HCT116 (cell line): ENCODE measurements around the gene NUP188. TPM values are rescaled to one million over a fixed set of nuclear protein-coding genes. Genes with fewer than 3 reads are reported as not detected.

Source experiments
- ATAC-seq: fragments of 200-7000 bp; cut with Tn5 transposase; 2 replicates; pipeline ENCODE4 v1.9.1; 2020; ENCODE audit warnings: mild to moderate bottlenecking, moderate library complexity
- BruUV-seq: library from RNA; stranded (reverse); fragments of 400-500 nt; replicated peaks from 2 replicates; lab custom pipeline; 2021; lab: Mats Ljungman, UMichigan
- CTCF ChIA-PET: fragments of 300-600 bp; sonication (Branson Sonifier 250); formaldehyde crosslinking; loops from one replicate; lab custom pipeline; 2021; ENCODE audit warnings: antibody characterized with exemption; lab: Charles Lee
- POLR2A ChIA-PET: fragments of 300-600, 350-600 bp; sonication (Branson Sonifier 250); formaldehyde crosslinking; loops from one replicate; lab custom pipeline; 2021; ENCODE audit warnings: antibody characterized with exemption; lab: Charles Lee
- RAD21 ChIA-PET, 2 experiments: fragments of 300-600 bp; sonication (Branson Sonifier 250); formaldehyde crosslinking; loops; one replicate each; lab custom pipeline; 2023; ENCODE audit warnings: low total read pairs in 2 of 2; ENCODE audit not compliant: uncharacterized antibody in 2 of 2, unreplicated experiment in 2 of 2, low non-redundant PET in 1 of 2; lab: Charles Lee
- DNase-seq: peaks from one replicate; pipeline ENCODE4 v3.0.0-alpha.2; 2010; ENCODE audit warnings: low read depth, low spot score
- H2AFZ ChIP-seq: fragments of 200-600 bp; shearing (Covaris generic), sonication (generic); 2 replicates; pipeline ENCODE4 v1.6.1; 2017; ENCODE audit warnings: low read depth, mixed run types, mixed read lengths, antibody characterized with exemption, low read length; ENCODE audit not compliant: poor library complexity, severe bottlenecking
- H3K27ac ChIP-seq: 2 replicates; pipeline ENCODE4 v1.5.1; 2012; ENCODE audit warnings: low read depth, low read length
- H3K27me3 ChIP-seq: fragments of 200-600 bp; sonication (generic); 2 replicates; pipeline ENCODE4 v1.6.1; 2016; ENCODE audit warnings: mixed run types, low read length, mixed read lengths; ENCODE audit not compliant: insufficient read depth
- H3K36me3 ChIP-seq, 2 experiments: fragments of 200-500 bp in 1 of 2; fragments of 200-600 bp in 1 of 2; sonication (Bioruptor generic) in 1 of 2; sonication (generic) in 1 of 2; 2 replicates each; pipeline versions ENCODE4 v1.5.1 to v1.6.1; 2014 to 2016; ENCODE audit warnings: low read length in 2 of 2, inconsistent platforms in 1 of 2, mixed read lengths in 1 of 2, mixed run types in 1 of 2; ENCODE audit not compliant: insufficient read depth in 2 of 2, control insufficient read depth in 1 of 2
- H3K4me1 ChIP-seq, 2 experiments: fragments of 200-600 bp in 1 of 2; sonication (generic) in 1 of 2; 2 replicates each; pipeline versions ENCODE4 v1.5.1 to v1.6.1; 2012 to 2017; ENCODE audit warnings: low read length in 2 of 2, inconsistent platforms in 1 of 2, mild to moderate bottlenecking in 1 of 2, mixed read lengths in 1 of 2, mixed run types in 1 of 2, moderate library complexity in 1 of 2; ENCODE audit not compliant: insufficient read depth in 2 of 2, control insufficient read depth in 1 of 2
- H3K4me2 ChIP-seq: fragments of 200-600 bp; sonication (generic); 2 replicates; pipeline ENCODE4 v1.6.1; 2017; ENCODE audit warnings: mixed run types, low read length, mixed read lengths
- H3K4me3 ChIP-seq, 2 experiments: fragments of 200-600 bp in 1 of 2; sonication (generic) in 1 of 2; replicated peaks in 1 of 2; 2 replicates each; pipeline ENCODE4 v1.5.1; 2011 to 2016; ENCODE audit warnings: low read length in 2 of 2, control low read depth in 1 of 2, low read depth in 1 of 2, mild to moderate bottlenecking in 1 of 2, mixed read lengths in 1 of 2, mixed run types in 1 of 2
- H3K79me2 ChIP-seq: fragments of 200-600 bp; sonication (generic); 2 replicates; pipeline ENCODE4 v1.6.1; 2017; ENCODE audit warnings: mild to moderate bottlenecking, mixed run types, low read length, moderate library complexity, mixed read lengths; ENCODE audit not compliant: insufficient read depth
- H3K9ac ChIP-seq: fragments of 200-600 bp; sonication (generic); 2 replicates; pipeline ENCODE4 v1.6.1; 2016; ENCODE audit warnings: low read length, mixed read lengths
- H3K9me2 ChIP-seq: fragments of 200-600 bp; sonication (generic), shearing (Covaris generic); 2 replicates; pipeline ENCODE4 v1.6.1; 2017; ENCODE audit warnings: mixed run types, mild to moderate bottlenecking, moderate library complexity; ENCODE audit not compliant: insufficient read depth
- H3K9me3 ChIP-seq, 2 experiments: fragments of 200-500 bp in 1 of 2; fragments of 200-600 bp in 1 of 2; sonication (Bioruptor generic) in 1 of 2; sonication (generic) in 1 of 2; 2 replicates each; pipeline ENCODE4 v1.6.1; 2014 to 2017; ENCODE audit warnings: low read length in 2 of 2, mixed read lengths in 2 of 2, inconsistent platforms in 1 of 2, low read depth in 1 of 2, mild to moderate bottlenecking in 1 of 2, mixed run types in 1 of 2, moderate library complexity in 1 of 2; ENCODE audit not compliant: control insufficient read depth in 1 of 2, insufficient read depth in 1 of 2
- H4K20me1 ChIP-seq: fragments of 200-600 bp; sonication (generic), shearing (Covaris generic); 2 replicates; pipeline ENCODE4 v1.6.1; 2017; ENCODE audit warnings: mixed run types, mild to moderate bottlenecking, moderate library complexity; ENCODE audit not compliant: insufficient read depth
- ATF3 ChIP-seq: IDR thresholded peaks from 2 replicates; pipeline ENCODE4 v1.6.1; 2012
- CEBPB ChIP-seq: IDR thresholded peaks from 2 replicates; pipeline ENCODE4 v1.6.1; 2012; ENCODE audit warnings: low read depth
- EGR1 ChIP-seq: IDR thresholded peaks from 2 replicates; pipeline ENCODE4 v1.6.1; 2012; ENCODE audit warnings: low read depth
- EZH2 ChIP-seq: fragments of 200-600 bp; sonication (generic); IDR thresholded peaks from 2 replicates; pipeline ENCODE4 v1.6.1; 2017; ENCODE audit warnings: antibody characterized with exemption, mixed run types
- EZH2phosphoT487 ChIP-seq: fragments of 200-600 bp; IDR thresholded peaks from 2 replicates; pipeline ENCODE4 v1.6.1; 2018; ENCODE audit warnings: antibody characterized with exemption, borderline replicate concordance
- POLR2A ChIP-seq: IDR thresholded peaks from 2 replicates; pipeline ENCODE4 v1.7.0; 2011; ENCODE audit warnings: borderline replicate concordance; ENCODE audit not compliant: insufficient read depth, insufficient read length; ENCODE audit errors: extremely low read depth
- POLR2AphosphoS5 ChIP-seq: IDR thresholded peaks from 2 replicates; pipeline ENCODE4 v1.6.1; 2011; ENCODE audit warnings: mild to moderate bottlenecking, low read depth, low read length, moderate library complexity
- TCF7L2 ChIP-seq: IDR thresholded peaks from 2 replicates; pipeline ENCODE4 v1.7.0; 2011; ENCODE audit warnings: borderline replicate concordance, inconsistent platforms; ENCODE audit not compliant: insufficient read depth, insufficient read length; ENCODE audit errors: extremely low read depth
- ZBTB33 ChIP-seq: IDR thresholded peaks from 2 replicates; pipeline ENCODE4 v1.6.1; 2011; ENCODE audit warnings: mild to moderate bottlenecking, low read length, moderate library complexity; ENCODE audit not compliant: insufficient replicate concordance; ENCODE audit errors: extremely low read depth
- ZFX ChIP-seq: fragments of 450-650 bp; IDR thresholded peaks from 2 replicates; pipeline ENCODE4 v1.6.1; 2017
- intact Hi-C: fragments of 100-400 bp; cut with micrococcal nuclease; formaldehyde crosslinking; loops from 2 replicates; pipeline ENCODE4 v1.10.0; 2022
- total RNA-seq: library from RNA; stranded (reverse); gene quantifications from one replicate; pipeline ENCODE4 v1.2.1, GENCODE V29; 2021; ENCODE audit not compliant: unreplicated experiment
- TF ChIP-seq, protein P1 (sequence below): IDR thresholded peaks from 2 replicates; pipeline ENCODE4 v1.6.1; 2012; ENCODE audit warnings: low read depth
- TF ChIP-seq, protein P2 (sequence below), 3 experiments: fragments of 200-600 bp in 1 of 3; sonication (generic) in 1 of 3; IDR thresholded peaks in 2 of 3; conservative IDR thresholded peaks in 1 of 3; 2 replicates each; pipeline ENCODE4 v1.5.1; 2012 to 2017; ENCODE audit warnings: low read depth in 2 of 3, low read length in 2 of 3, antibody characterized with exemption in 1 of 3, borderline replicate concordance in 1 of 3, control low read depth in 1 of 3, mild to moderate bottlenecking in 1 of 3, mixed read lengths in 1 of 3, mixed run types in 1 of 3, moderate library complexity in 1 of 3; ENCODE audit not compliant: insufficient read depth in 1 of 3

Gene NUP188
- total RNA-seq, 1 experiment from 2014 or later, result 115 TPM

GRCh38 chr9:128905964-128906363 is 41.5 kb upstream of the NUP188 start:
- RAD21 ChIA-PET, result no interaction called here
- TF ChIP-seq CEBPB, result no peak
- TF ChIP-seq ZBTB33, result no peak
- TF ChIP-seq, all 23 proteins: peak for 0
- peaks cover 4% of the 10 kb centered on the region; the same call in 1 of the 2 replicates for H3K79me2 ChIP-seq
- no peak overlapping the region for H3K27ac ChIP-seq
- H3K4me3 ChIP-seq, result no peak overlapping the region
- H3K4me2 ChIP-seq, result no peak overlapping the region
- no peak overlapping the region for H2AFZ ChIP-seq
- no TSS peak for BruUV-seq
- CTCF ChIA-PET, result no interaction called here
- ATAC-seq, result no peak
- H3K4me1 ChIP-seq, result peaks cover 16 to 30% of the 10 kb centered on the region in 2 experiments
- no peaks in the 10 kb centered on the region for H3K9me3 ChIP-seq
- H4K20me1 ChIP-seq, result no peaks in the 10 kb centered on the region
- H3K9ac ChIP-seq, result no peak overlapping the region
- POLR2A ChIA-PET, result no interaction called here
- no peaks in the 10 kb centered on the region for H3K9me2 ChIP-seq
- peaks cover 6 to 14% of the 10 kb centered on the region in 2 experiments; a peak in 3 of 4 replicates for H3K36me3 ChIP-seq
- DNase-seq, result no peak
- intact Hi-C loops, result no loop called here
- H3K27me3 ChIP-seq, result no peaks in the 10 kb centered on the region

DNA sequence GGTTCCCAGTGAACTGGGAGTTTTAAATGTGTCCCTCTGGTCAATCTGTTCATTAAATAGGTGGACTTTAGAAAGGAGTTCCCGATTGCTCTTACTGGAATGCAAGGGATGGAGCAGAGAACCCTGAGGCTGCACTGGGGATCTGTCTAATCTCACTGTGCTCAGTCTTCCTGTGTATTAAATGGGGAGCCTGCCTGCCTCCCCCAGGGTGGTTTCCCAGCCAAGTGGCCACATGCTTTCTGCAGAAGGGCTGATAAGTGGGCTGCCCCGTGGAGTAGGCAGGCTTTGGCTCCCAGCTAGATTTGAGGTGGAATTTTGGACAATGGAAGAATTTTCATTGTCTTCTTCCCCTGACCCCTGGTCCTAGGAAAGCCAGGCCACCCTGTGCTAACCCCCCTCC is 40.8 kb upstream of the NUP188 start:
- no peaks in the 10 kb centered on the region for H3K9me3 ChIP-seq
- intact Hi-C loops, result no loop called here
- H4K20me1 ChIP-seq, result no peaks in the 10 kb centered on the region
- POLR2A ChIA-PET, result no interaction called here
- no TSS peak for BruUV-seq
- no peak overlapping the region for H3K27ac ChIP-seq
- no peak overlapping the region for H2AFZ ChIP-seq
- H3K4me3 ChIP-seq, result no peak overlapping the region
- CTCF ChIA-PET, result no interaction called here
- no peak for DNase-seq
- RAD21 ChIA-PET, result no interaction called here
- no peak overlapping the region for H3K9ac ChIP-seq
- peaks cover 21 to 38% of the 10 kb centered on the region in 2 experiments for H3K4me1 ChIP-seq
- ATAC-seq, result no peak
- H3K9me2 ChIP-seq, result no peaks in the 10 kb centered on the region
- no peaks in the 10 kb centered on the region for H3K27me3 ChIP-seq
- H3K79me2 ChIP-seq, result peaks cover 4% of the 10 kb centered on the region; the same call in 1 of the 2 replicates
- no peak overlapping the region for H3K4me2 ChIP-seq
- H3K36me3 ChIP-seq, result peaks cover 6 to 14% of the 10 kb centered on the region in 2 experiments; a peak in 3 of 4 replicates
- no peak for TF ChIP-seq EZH2phosphoT487
- no peak for TF ChIP-seq POLR2AphosphoS5
- TF ChIP-seq ZFX, result no peak
- no peak for TF ChIP-seq POLR2A
- TF ChIP-seq ATF3, result no peak
- no peak for TF ChIP-seq TCF7L2
- no peak for TF ChIP-seq EGR1
- TF ChIP-seq, protein P1, sequence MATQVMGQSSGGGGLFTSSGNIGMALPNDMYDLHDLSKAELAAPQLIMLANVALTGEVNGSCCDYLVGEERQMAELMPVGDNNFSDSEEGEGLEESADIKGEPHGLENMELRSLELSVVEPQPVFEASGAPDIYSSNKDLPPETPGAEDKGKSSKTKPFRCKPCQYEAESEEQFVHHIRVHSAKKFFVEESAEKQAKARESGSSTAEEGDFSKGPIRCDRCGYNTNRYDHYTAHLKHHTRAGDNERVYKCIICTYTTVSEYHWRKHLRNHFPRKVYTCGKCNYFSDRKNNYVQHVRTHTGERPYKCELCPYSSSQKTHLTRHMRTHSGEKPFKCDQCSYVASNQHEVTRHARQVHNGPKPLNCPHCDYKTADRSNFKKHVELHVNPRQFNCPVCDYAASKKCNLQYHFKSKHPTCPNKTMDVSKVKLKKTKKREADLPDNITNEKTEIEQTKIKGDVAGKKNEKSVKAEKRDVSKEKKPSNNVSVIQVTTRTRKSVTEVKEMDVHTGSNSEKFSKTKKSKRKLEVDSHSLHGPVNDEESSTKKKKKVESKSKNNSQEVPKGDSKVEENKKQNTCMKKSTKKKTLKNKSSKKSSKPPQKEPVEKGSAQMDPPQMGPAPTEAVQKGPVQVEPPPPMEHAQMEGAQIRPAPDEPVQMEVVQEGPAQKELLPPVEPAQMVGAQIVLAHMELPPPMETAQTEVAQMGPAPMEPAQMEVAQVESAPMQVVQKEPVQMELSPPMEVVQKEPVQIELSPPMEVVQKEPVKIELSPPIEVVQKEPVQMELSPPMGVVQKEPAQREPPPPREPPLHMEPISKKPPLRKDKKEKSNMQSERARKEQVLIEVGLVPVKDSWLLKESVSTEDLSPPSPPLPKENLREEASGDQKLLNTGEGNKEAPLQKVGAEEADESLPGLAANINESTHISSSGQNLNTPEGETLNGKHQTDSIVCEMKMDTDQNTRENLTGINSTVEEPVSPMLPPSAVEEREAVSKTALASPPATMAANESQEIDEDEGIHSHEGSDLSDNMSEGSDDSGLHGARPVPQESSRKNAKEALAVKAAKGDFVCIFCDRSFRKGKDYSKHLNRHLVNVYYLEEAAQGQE, result no peak
- TF ChIP-seq, protein P2, sequence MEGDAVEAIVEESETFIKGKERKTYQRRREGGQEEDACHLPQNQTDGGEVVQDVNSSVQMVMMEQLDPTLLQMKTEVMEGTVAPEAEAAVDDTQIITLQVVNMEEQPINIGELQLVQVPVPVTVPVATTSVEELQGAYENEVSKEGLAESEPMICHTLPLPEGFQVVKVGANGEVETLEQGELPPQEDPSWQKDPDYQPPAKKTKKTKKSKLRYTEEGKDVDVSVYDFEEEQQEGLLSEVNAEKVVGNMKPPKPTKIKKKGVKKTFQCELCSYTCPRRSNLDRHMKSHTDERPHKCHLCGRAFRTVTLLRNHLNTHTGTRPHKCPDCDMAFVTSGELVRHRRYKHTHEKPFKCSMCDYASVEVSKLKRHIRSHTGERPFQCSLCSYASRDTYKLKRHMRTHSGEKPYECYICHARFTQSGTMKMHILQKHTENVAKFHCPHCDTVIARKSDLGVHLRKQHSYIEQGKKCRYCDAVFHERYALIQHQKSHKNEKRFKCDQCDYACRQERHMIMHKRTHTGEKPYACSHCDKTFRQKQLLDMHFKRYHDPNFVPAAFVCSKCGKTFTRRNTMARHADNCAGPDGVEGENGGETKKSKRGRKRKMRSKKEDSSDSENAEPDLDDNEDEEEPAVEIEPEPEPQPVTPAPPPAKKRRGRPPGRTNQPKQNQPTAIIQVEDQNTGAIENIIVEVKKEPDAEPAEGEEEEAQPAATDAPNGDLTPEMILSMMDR (IDR thresholded peaks at IDR 0.05 in 2 of 3, conservative IDR thresholded peaks at IDR 0.05 in 1 of 3; ENCODE audit: borderline replicate concordance in 1 of 3, insufficient read depth in 1 of 3, low read depth in 2 of 3, low read length in 2 of 3), result no peak
- no peak for TF ChIP-seq EZH2
